NT2/D1 (cell line): Measurements from ENCODE around the gene RPP30.

Source experiments
- SUZ12 ChIP-seq: IDR thresholded peaks from 2 replicates; pipeline ENCODE4 v1.6.1; 2011; ENCODE audit not compliant: insufficient read length, insufficient read depth; ENCODE audit errors: extremely low read depth
- YY1 ChIP-seq: IDR thresholded peaks from 2 replicates; pipeline ENCODE4 v1.6.1; 2011; ENCODE audit not compliant: insufficient read length, insufficient read depth
- ZNF274 ChIP-seq: IDR thresholded peaks from 2 replicates; pipeline ENCODE4 v1.6.1; 2011; ENCODE audit warnings: mild to moderate bottlenecking, low read depth, low read length

- TF ChIP-seq ZNF274 (no peak), YY1 (no peak), SUZ12 (no peak)
These were observed 44.8 kb downstream of the RPP30 start for GRCh38 chr10:90916392-90917237.
